ENCODE results near the gene FUCA2.
A peak's percentile ranks its signal among the peaks of the same experiment; 100 is the strongest.

The FUCA2 gene, protein sequence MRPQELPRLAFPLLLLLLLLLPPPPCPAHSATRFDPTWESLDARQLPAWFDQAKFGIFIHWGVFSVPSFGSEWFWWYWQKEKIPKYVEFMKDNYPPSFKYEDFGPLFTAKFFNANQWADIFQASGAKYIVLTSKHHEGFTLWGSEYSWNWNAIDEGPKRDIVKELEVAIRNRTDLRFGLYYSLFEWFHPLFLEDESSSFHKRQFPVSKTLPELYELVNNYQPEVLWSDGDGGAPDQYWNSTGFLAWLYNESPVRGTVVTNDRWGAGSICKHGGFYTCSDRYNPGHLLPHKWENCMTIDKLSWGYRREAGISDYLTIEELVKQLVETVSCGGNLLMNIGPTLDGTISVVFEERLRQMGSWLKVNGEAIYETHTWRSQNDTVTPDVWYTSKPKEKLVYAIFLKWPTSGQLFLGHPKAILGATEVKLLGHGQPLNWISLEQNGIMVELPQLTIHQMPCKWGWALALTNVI

DNA sequence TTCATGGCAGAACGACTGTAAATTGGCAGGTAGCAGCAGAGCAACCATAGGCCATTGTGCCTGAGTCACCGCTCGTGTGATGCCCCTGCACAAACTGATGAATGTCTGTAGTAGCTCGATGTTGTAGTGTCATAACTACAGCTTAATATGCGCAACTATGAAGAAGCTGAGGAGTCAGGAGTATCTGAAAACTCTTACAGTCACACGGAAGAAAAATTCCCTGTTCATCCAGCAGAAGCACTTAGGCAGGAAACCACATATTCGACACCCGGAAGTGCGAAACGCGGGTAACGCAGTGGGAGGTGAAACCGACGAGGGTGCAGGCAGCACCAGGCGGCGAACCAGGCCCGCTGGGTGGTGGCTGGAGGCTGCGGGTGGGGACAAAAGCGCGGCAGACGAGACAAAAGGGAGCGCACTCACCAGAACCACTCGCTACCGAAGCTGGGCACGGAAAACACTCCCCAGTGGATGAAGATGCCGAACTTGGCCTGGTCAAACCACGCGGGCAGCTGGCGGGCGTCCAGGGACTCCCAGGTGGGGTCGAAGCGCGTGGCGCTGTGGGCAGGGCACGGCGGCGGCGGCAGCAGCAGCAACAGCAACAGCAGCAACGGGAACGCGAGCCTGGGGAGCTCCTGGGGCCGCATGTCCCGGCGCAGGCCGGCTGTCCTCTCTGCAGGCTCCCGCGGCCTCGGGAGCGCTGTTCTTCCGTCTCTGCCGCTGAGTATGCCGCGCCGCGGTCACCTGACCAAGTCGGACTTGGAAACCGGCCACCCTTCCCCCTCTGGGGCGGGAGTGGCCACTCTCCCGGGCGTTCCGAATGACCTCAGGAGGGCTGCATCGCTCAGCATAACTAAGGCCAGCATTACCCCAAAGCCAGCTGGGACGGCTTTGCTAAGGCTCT, at the start of gene FUCA2:
TSS of gene FUCA2 (minus strand) at position 730 of the 901 bp plus-strand sequence. CDS start at position 644, 86 bp downstream.
- peak; percentile 31 to 56 for DNase-seq

DNA sequence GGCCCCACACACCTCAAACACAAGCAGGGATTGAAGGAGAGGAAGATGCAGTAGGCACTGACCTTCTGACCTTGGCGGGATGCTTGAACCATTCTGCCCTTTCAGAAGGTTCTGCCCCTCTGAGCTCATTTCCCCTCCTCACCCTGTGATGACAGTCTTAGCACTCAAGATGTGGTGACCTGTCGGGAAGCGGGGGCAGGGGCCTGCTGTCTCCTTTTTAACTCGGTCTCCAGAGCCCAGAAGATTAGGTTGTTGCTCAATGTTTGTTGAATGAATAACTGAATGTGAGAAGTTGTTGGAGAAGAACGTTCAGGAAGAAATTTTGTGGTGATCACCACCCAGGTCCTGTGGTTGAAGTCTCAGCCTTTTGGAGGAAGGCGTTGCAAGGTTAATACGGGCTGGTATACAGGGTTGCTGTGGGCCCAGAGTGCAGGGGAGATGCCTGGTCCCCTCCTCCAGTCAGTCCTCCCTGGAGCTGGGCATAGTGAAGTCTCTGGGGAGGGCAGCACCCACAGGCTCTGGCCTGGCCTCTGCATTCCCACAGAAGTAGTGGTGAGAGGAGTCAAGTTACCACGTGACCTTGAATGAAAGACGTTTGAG, 49.7 kb upstream of the FUCA2 start:
- no peak for DNase-seq

DNA sequence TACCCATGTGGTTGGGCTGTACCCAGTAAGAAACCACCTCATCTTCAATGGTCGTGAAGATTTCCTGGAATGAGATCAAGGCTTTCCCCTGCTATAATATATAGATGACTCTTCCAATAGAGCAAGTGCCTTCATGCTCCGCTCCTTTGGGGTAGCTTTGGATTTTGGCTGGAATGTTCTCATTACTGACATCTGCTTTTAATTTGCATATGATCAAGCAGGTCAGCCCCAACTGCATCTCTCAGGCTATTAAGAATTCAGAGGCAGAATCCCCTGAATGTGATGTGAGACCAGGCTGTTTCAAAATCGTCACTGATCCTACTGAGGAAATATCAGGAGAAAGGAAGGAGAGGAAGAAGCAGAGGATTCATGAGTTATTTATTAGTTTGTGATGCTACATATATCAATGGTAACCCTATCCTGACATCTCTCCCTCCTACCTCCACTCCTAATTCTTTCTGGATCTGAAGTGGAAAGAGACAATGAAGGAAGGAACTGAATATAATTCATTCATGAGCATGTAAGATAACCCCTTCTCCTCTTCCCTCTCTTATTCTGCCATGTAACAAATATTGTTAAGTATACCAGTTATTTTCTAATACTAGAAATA, 47.6 kb upstream of the FUCA2 start:
- DNase-seq, result no peak

DNA sequence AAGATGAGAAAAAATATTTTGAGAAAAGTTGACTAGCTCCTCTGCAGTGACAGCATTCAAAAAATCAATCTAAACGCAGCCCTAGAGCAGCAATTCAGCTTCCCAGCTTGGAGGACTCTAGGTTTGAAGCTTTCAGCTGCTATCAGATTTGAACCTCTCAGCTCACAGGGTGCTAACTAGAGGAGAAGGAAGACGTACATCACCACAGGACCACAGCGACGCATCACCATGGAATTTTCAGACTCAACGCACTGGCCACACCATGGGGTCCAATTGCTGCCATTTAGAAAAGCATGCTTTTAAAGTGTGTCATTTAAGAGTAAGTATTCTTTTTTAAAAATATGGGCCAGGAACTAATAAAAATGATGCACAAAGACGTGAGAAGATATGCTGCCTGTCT, 45.0 kb upstream of the FUCA2 start:
- DNase-seq, result no peak

DNA sequence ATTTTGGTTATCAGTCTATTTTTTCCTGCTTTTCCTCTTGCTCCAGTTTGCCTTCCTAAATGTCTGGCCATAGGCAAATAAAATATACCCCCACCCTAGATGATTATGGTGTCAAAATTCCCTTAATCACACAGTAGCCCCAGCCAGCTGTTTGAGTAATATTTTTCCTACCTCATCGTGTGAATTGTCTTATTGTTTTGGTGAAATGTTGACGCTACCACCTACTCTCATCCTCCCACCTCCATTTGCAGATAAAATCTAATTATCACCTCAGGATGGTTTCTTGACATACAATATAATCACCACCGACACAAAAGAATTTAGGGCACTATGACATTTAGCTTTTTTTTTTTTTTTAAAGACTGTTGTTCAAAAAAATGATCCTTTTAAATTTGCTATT, 44.1 kb upstream of the FUCA2 start:
- DNase-seq, result no peak

DNA sequence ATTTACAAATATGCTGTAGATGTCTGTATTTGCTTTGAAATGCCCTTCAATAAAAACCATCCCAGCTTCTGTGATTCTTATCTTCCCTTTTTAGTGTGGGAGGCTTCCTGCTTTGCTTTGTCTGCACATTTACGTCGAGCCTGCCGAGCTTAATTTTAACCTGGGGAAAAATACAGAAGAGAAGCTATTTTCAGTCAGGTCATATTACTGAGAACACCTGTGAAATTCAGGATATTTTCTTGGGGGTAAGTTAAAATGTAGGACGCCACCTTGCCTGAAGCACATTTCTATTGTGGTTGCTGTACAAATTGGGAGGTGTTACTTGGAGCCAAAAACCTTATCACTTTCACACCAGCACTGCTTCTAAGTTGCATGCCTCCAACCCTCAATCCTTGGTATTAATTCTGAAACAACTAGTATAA, 43.6 kb upstream of the FUCA2 start:
- no peak for DNase-seq

DNA sequence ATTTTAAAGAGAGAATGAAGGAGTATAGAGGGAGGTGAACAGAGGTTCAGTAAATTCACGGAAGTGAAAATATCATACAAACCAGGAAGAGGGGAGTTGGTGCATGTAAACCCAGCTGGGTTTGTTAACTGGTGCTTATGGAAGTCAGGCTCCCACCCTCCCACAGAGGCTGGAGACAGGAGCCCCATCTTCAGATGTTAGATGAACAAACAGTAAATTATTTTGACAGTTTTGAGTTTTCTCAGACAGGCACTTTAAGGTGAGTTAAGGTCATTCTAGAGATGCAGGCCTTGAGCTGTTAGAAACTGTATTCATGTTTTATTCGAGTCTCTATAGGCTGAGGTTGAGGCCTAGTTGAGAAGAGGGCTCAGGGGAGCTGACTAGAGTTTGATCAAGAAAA, 41.8 kb upstream of the FUCA2 start:
- no peak for DNase-seq

DNA sequence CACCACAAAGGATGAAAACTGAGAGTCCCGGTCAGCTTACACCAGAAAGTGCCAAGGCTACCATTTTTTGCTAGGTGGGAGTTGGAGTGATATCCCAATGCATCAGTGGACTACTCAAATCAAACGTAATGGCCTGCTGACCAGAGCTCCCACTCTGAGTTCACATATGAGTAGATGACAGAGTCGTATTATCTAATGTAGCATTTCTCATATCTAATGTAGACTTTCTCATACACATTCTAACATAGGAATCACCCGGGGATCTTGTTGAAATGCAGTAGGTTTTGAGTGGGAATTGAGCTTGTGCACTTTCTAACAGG, 38.4 kb upstream of the FUCA2 start:
- no peak for DNase-seq

DNA sequence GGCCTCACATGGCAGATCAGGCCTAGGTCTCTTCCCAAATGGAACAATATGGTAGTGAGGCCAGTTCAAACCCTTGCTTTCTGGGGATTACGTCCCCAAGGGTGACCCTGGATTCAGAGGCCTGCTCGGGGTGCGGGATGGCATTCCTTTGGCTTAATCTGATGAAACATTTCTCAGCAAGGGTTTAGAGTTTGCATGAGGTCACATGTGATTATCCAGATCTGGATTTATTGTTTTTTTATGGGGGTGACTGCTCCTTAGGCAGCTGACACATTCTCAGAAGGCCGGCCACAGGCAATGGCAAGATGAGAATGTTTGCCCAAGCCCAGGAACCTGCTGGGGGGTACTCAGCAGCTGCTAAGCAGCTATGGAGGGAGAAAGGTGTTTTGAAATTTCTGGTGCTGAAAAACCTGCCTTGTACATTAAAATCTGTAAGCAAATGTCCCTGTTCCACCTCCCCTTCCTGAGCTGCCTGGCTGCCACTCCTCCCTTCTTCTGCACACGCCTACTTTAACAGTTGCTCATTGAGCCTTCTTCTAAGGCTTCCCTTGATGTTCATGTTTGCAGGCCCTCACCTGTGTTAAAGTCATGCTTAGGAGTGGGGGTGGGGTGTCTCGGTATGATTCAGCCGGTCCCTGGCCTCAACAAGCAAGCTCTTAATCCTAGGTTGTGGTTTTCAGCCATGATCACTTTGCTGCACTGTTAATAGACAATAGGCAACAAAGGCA, 37.9 kb upstream of the FUCA2 start:
- DNase-seq, result no peak

DNA sequence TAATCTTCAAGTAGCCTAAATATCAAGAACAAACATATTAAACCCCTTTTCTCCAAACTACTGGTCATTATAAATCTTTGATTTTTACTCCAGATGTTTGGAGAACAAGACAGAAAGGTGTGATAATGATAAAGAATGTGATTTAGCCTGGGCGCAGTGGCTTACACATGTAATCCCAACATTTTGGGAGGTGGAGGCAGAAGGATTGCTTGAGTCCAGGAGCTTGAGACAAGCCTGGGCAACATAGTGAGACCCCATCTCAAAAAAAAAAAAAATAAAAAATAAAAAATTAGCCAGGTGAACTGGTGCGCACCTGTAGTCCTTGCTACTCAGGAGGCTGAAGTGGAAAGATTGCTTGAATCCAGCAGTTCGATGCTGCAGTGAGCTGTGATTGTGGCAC, 35.1 kb upstream of the FUCA2 start:
- DNase-seq, result no peak

DNA sequence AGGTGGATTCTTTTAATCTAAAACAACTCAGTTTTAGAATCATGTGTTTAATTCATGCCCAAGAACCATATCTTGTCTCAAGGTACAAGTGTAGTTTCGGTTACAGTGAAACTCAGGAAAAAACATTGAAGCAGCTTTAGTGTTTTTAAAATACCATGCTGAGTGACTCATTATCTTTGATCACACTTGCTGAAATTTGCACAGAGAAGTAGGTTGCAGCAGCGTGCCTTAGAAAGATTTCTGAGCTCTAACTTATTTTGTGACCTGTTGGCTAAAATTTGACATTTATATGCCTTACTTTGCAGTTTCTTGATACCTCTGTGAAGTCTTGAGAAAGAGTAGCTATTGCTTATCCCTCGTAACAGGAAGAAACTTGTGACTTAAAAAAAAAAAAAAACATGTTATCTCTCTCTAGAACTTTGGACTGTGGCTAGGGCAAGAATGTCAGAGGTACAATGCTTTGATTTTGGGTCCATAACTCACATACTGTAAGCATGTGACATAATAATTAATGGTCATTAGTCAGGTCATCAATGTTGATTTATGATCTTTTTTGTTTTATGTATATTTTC, 34.5 kb upstream of the FUCA2 start:
- DNase-seq, result no peak

DNA sequence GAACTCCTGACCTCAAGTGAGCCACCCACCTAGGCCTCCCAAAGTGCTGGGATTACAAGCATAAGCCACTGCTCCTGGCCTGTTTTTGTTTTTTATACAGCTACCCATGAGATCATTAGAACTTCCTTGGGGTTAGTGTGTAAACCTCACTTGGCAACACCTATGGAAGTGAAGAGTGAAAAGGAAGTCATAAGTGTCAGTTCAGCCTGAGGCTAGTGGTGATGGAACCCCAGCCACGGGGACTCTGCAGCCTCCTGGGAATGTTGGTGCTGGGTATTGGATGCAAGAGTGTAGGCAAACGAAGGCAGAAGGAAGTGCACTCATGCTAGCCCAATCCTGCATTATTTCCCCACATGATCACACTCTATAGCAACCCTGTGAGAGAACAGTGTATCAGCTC, 33.6 kb upstream of the FUCA2 start:
- DNase-seq, result no peak

DNA sequence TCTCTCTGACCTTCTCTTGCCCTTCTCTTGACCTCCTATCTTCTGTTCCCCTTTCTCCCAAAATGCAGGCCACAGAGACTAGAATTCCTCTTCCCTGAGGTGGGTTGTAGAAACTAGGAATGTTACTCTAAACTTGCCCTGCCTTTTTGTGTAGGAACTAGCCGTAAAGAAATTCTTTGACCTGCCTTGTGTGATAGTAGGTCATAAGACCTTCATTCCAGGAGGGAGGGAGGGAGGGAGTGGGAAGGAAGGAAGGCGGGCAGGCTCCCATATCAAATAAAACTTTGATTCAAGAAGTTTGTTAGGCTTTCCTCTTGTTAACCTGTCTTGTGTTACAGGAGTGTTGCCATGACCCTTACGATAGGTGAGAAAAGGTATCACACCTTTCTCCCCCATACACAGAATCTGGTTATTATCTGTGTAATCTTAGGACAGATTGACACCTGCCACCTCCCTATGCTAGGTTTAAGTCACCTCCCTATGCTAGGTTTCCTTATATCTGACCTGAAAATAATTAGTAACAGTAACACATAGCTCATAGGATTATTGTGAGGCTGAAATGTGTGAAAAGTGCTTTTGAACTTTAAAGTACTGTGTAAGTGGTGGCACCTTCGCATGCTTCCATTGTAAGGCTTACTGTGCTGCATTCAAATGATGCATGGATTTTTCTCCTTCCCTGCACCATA, 32.6 kb upstream of the FUCA2 start:
- DNase-seq, result no peak

DNA sequence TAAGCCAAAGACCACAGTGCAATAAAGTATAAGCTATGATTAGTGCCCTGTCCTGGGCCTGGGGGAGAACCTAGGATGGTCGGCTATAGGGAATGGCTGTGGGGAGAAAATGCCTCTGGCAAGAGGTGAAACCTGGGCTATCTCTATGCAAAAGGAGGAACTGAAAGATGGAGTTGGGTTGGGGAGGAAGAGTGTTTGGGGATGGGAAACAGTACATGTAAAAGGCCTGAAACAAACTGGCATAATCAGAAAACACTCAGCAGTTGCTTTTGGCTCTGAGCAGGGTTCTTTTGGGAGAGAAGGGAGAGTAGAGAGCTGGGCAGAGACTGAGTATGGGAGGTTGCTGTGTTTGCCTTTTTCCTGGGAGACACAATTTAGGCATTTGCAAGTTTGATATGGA, 31.9 kb upstream of the FUCA2 start:
- no peak for DNase-seq

DNA sequence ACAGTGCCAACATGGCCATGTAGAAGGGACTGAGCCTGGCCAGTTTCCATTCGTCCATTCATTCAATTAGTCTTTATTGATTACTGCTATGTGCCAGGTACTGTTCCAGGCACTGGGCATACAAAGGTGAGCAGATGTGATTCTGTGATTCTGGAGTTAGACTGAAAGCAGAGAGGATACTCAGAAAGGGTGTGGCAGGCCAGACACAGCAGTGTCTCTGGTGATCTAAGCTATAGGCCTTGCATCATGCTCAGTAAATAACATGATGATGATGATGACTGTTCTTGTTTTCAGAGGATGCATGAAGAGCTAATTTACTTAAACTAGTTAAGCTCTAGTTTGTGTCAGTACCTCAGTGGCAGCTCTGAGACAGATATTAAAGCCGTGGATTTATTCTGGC, 31.4 kb upstream of the FUCA2 start:
- DNase-seq, result no peak

DNA sequence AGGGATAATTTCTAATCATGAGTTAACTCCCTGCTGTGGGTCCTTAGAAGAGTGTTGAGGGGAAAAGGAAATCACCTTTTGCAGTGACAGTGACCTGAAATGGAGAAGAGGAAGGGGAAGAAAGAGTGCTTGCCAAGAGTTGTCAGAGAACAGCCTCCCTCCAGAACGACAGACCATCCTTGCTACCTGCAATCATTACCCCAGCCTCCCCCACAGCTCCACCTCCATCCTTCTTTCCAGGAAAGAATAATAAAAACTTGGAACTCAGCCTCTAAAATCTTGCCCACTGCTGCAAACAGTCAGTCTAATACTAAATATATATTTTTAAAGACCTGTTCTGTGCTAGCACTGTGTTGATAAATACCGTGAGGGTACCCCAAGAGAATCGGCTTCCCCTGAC, 28.7 kb upstream of the FUCA2 start:
- no peak for DNase-seq

DNA sequence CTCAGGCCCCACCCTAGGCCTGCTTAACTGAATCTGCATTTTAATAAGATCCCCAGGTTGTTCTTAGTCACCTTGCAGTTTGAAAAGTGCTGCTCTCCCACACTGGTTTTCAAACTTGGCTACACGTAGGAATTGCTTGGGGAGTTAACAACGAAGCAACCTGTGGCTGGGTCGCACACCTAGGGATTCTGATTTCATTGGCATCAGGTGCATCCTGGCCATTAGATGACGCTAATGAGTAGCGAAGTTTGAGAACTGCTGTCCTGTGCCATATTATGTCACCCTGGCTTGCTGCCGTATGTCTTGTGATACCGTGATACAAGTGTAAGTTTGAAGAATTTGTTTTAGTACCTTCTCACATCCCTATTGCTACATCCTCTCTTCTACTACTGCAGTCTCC, 28.2 kb upstream of the FUCA2 start:
- no peak for DNase-seq

DNA sequence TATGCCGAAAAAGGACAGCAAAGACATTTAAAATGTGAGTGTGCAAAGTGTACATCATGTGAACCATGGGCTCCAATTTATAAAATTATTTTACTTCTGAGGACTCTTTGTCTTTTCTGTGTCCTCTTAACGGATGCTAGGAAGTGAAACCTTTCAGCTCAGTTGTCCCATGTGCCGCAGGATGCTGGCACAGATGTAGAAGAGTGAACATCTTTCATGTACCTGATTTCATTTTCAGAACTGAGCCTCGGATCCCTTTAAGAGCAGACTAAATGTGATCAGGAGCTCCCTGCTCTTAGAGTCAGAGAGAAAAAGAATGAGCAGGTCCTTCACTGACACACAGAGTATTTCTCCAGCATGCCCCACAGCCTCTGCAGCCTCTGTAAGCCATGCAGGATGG, 27.6 kb upstream of the FUCA2 start:
- no peak for DNase-seq

DNA sequence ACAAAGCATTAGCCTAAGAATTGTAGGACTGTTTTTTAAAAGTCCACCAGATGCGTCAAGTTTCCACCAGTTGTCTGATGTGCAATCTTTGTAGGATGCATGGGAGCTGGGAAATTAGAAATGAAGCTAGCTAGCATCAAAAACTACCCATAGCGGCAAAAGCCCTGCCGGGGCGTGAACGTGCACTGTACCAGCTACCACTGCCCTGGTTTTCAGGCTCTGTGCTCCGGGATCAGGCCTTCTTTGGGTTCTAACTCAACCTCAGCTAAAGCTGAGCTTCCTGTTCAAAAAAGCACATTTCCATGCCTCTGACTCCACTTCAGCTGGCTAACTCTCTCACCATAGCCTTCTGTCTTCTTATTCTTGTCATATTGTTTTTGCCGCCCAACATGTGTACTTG, 26.9 kb upstream of the FUCA2 start:
- DNase-seq, result no peak

DNA sequence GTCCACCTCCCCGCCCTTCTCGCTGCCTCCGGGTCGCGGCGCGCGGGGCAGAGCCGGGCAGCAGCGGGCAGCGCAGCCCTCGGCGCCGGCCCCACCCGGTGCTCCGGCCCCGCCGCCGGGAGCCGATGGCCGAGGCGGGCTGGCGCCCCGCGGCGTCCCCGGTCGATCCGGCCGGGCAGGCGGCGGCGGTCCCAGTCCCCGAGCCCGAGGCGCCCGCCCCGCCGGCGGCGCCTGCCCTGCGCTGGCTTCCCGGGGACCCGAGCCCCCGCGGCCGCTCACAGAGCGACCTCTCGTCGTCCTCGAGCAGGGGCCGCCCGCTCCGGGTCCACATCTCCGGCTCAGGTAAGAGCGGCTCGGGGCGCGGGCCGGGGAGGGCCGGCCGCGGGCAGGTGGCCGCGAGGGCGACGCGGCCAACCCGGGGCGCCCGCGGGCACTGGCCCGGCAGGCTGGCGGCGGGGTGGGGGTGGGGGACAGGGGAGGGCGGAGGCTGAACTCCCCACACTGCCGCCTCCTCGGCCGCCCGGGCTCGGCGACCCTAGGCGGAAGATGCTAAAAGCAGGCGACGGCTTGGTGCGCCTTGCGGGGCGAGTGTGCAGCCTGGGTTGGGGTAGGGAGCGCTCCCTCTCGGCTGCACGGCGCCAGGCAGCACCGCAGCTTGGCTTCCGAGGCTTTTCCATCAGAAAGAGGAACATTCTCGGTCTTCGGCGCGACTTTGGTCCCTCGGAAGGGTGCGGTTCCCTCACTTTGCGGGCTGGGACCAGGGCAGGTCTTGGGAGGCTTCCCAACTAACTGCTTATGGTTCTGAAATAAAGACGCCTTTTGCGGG, 25.6 kb upstream of the FUCA2 start:
- DNase-seq, result peak in 1 of 2 experiments; percentile 16

DNA sequence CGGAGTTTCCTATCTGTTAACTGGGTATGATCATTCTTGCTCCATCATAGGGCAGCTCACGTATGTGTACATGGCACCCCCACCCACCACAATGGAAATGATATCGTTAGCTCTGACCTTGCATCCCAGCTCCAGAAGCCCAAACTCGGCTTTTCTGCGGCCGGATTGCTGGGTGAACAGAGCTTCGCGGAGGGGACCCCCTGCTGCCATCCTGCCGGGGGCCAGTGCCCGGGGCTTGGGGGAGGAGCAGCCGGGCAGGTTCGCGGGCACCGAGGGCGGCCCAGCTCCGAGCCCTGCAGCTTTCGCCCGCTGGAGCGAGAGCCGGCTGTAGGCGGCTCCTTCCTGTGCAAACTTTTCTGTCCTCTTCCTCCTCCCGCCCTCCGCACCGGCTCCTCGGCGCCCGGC, 24.9 kb upstream of the FUCA2 start:
- DNase-seq, result no peak
